HG03135 (cell line): ENCODE results near the gene TDRD10.

Source experiments
- ATAC-seq: cut with Tn5 transposase; IDR thresholded peaks from one replicate; pipeline ENCODE4 v1.9.1; 2021; ENCODE audit warnings: mild to moderate bottlenecking, moderate library complexity; ENCODE audit not compliant: unreplicated experiment

TDRD10 gene

GRCh38 chr1:154502066-154502743 is at the start of gene TDRD10, which contains the start of gene SHE:
Gene TDRD10 (plus strand): TSS chr1:154502219. CDS start chr1:154506904, 4,685 bp downstream.
Gene SHE (minus strand): TSS chr1:154502412. CDS start chr1:154502026, 386 bp downstream.
- no peak for ATAC-seq

GRCh38 chr1:154453161-154453560 is 48.9 kb upstream of the TDRD10 start:
- ATAC-seq: no peak

GRCh38 chr1:154453574-154454352 is 48.3 kb upstream of the TDRD10 start:
- ATAC-seq: no peak

- no peak for ATAC-seq
Measured at GRCh38 chr1:154454386-154455120, 47.5 kb upstream of the TDRD10 start.

GRCh38 chr1:154456631-154457030 is 45.4 kb upstream of the TDRD10 start:
- no peak for ATAC-seq

GRCh38 chr1:154459080-154459479 is 42.9 kb upstream of the TDRD10 start:
- ATAC-seq: no peak

- ATAC-seq: no peak
Measured at GRCh38 chr1:154460695-154461260, 41.2 kb upstream of the TDRD10 start.

GRCh38 chr1:154463512-154463990 is 38.5 kb upstream of the TDRD10 start:
- ATAC-seq: no peak

GRCh38 chr1:154465621-154466195 is 36.3 kb upstream of the TDRD10 start:
- no peak for ATAC-seq

GRCh38 chr1:154466206-154466605 is 35.8 kb upstream of the TDRD10 start:
- ATAC-seq: no peak

- ATAC-seq: no peak
Measured at GRCh38 chr1:154466921-154467417, 35.0 kb upstream of the TDRD10 start.

GRCh38 chr1:154467434-154468102 is 34.5 kb upstream of the TDRD10 start:
- no peak for ATAC-seq

- no peak for ATAC-seq
Measured at GRCh38 chr1:154468535-154469250, 33.3 kb upstream of the TDRD10 start.

GRCh38 chr1:154469844-154470560 is 32.0 kb upstream of the TDRD10 start:
- ATAC-seq: no peak

GRCh38 chr1:154471304-154471703 is 30.7 kb upstream of the TDRD10 start:
- ATAC-seq: no peak

- ATAC-seq: no peak
Measured at GRCh38 chr1:154474802-154475201, 27.2 kb upstream of the TDRD10 start.

GRCh38 chr1:154476791-154477190 is 25.2 kb upstream of the TDRD10 start:
- ATAC-seq: no peak

GRCh38 chr1:154478013-154478412 is 24.0 kb upstream of the TDRD10 start:
- ATAC-seq: no peak

GRCh38 chr1:154478639-154479038 is 23.4 kb upstream of the TDRD10 start:
- no peak for ATAC-seq
